GM23338 (cell line): ENCODE results near the gene KIF18A. TPM values are rescaled to one million over a fixed set of nuclear protein-coding genes. Genes with fewer than 3 reads are reported as not detected.

Experiments
- ATAC-seq: fragments of 200-7000 bp; cut with Tn5 transposase; 3 replicates; pipeline ENCODE4 v1.9.1; 2020
- DNase-seq: peaks from one replicate; pipeline ENCODE4 v3.0.0-alpha.2; 2015; ENCODE audit warnings: low spot score
- H2AFZ ChIP-seq: fragments of 200-600 bp; sonication (generic); 2 replicates; pipeline ENCODE4 v1.8.0; 2016; ENCODE audit warnings: antibody characterized with exemption, mild to moderate bottlenecking, moderate library complexity
- H3F3A ChIP-seq: fragments of 200-600 bp; sonication (generic); replicated peaks from 2 replicates; pipeline ENCODE4 v1.8.0; 2017; ENCODE audit warnings: antibody characterized with exemption, mixed run types, low read depth
- H3K27ac ChIP-seq: fragments of 200-600 bp; sonication (generic); 2 replicates; pipeline ENCODE4 v1.6.1; 2016; ENCODE audit warnings: low read depth
- H3K27me3 ChIP-seq: fragments of 200-600 bp; sonication (generic); 2 replicates; pipeline ENCODE4 v1.8.0; 2016; ENCODE audit warnings: mild to moderate bottlenecking, mixed run types, moderate library complexity; ENCODE audit not compliant: insufficient read depth
- H3K36me3 ChIP-seq: fragments of 200-600 bp; sonication (generic); 2 replicates; pipeline ENCODE4 v1.8.0; 2016; ENCODE audit warnings: mild to moderate bottlenecking; ENCODE audit not compliant: insufficient read depth
- H3K4me1 ChIP-seq: fragments of 200-600 bp; sonication (generic); 2 replicates; pipeline ENCODE4 v1.8.0; 2016; ENCODE audit warnings: mild to moderate bottlenecking, moderate library complexity; ENCODE audit not compliant: insufficient read depth
- H3K4me2 ChIP-seq: fragments of 200-600 bp; sonication (generic); 2 replicates; pipeline ENCODE4 v1.7.1; 2017; ENCODE audit warnings: mixed run types
- H3K4me3 ChIP-seq: fragments of 200-600 bp; sonication (generic); 2 replicates; pipeline ENCODE4 v1.6.1; 2016; ENCODE audit warnings: mixed run types
- H3K79me2 ChIP-seq: fragments of 200-600 bp; sonication (generic); replicated peaks from 2 replicates; pipeline ENCODE4 v1.8.0; 2017; ENCODE audit warnings: mild to moderate bottlenecking; ENCODE audit not compliant: insufficient read depth
- H3K9me2 ChIP-seq: fragments of 200-600 bp; sonication (generic); 2 replicates; pipeline ENCODE4 v1.8.0; 2017; ENCODE audit not compliant: insufficient read depth
- H4K20me1 ChIP-seq: fragments of 200-600 bp; sonication (generic); replicated peaks from 2 replicates; pipeline ENCODE4 v1.8.0; 2017; ENCODE audit warnings: mild to moderate bottlenecking; ENCODE audit not compliant: insufficient read depth
- H3K27ac Mint-ChIP-seq: 2 replicates; pipeline ENCODE4 v1.8.0; 2020; ENCODE audit warnings: inconsistent platforms, mild to moderate bottlenecking, moderate library complexity, mixed read lengths
- H3K27me3 Mint-ChIP-seq: 3 replicates; pipeline ENCODE4 v1.8.0; 2022; ENCODE audit warnings: low read depth, mild to moderate bottlenecking, moderate library complexity, mixed read lengths, inconsistent platforms; ENCODE audit not compliant: insufficient read depth, poor library complexity
- H3K36me3 Mint-ChIP-seq: 3 replicates; pipeline ENCODE4 v1.8.0; 2021; ENCODE audit warnings: low read depth, mild to moderate bottlenecking, inconsistent platforms, moderate library complexity, mixed read lengths
- H3K4me1 Mint-ChIP-seq: 3 replicates; pipeline ENCODE4 v1.8.0; 2020; ENCODE audit warnings: mild to moderate bottlenecking, inconsistent platforms, mixed read lengths
- H3K4me3 Mint-ChIP-seq: 3 replicates; pipeline ENCODE4 v1.8.0; 2021; ENCODE audit warnings: moderate library complexity, mild to moderate bottlenecking, inconsistent platforms, mixed read lengths
- H3K9me3 Mint-ChIP-seq: 3 replicates; pipeline ENCODE4 v1.8.0; 2020; ENCODE audit warnings: moderate library complexity, mild to moderate bottlenecking, inconsistent platforms, mixed read lengths
- CREB1 ChIP-seq: fragments of 250-450 bp; sonication (Bioruptor Pico); IDR thresholded peaks from 2 replicates; pipeline ENCODE4 v1.5.0; 2020; ENCODE audit warnings: low read depth, mild to moderate bottlenecking, moderate library complexity
- EZH2phosphoT487 ChIP-seq: fragments of 200-600 bp; sonication (generic); IDR thresholded peaks from one replicate; pipeline ENCODE4 v1.8.1; 2018; ENCODE audit warnings: antibody characterized with exemption; ENCODE audit not compliant: unreplicated experiment
- POLR2AphosphoS5 ChIP-seq: IDR thresholded peaks from 2 replicates; pipeline ENCODE4 v1.6.1; 2016; ENCODE audit warnings: antibody characterized with exemption, low read depth
- ZNF114 ChIP-seq: fragments of 250-450 bp; sonication (Bioruptor Pico); IDR thresholded peaks from 2 replicates; pipeline ENCODE4 v1.5.0; 2020; ENCODE audit warnings: mild to moderate bottlenecking, moderate library complexity
- ZNF331 ChIP-seq: fragments of 250-450 bp; sonication (Bioruptor Pico); IDR thresholded peaks from 2 replicates; pipeline ENCODE4 v1.5.0; 2020; ENCODE audit warnings: low read depth, mild to moderate bottlenecking, moderate library complexity
- long read RNA-seq: library from polyadenylated mRNA; unstranded; transcript quantifications from one replicate; pipeline ENCODE4 v2.0.0, GENCODE V29; 2020; ENCODE audit not compliant: unreplicated experiment
- polyA plus RNA-seq: library from polyadenylated mRNA; unstranded; fragments of >200 nt; fragmentation: Nextera tagmentation; extraction: Ambion mirVana; gene quantifications from 2 replicates; pipeline ENCODE4 v1.2.1, GENCODE V29; 2016
- total RNA-seq: library from RNA; depleted of rRNA; stranded (reverse); fragments of >200 nt; shearing (Covaris generic); gene quantifications from 2 replicates; pipeline ENCODE4 v1.2.3, GENCODE V29; 2014; rRNA removed
- TF ChIP-seq, protein P1 (sequence below): IDR thresholded peaks from one replicate; pipeline ENCODE4 v1.6.1; 2018; ENCODE audit warnings: antibody characterized with exemption; ENCODE audit not compliant: unreplicated experiment
- TF ChIP-seq, protein P2 (sequence below): IDR thresholded peaks from 2 replicates; pipeline ENCODE4 v1.6.1; 2016; ENCODE audit warnings: antibody characterized with exemption

KIF18A gene
- 25.9 and 26.5 TPM in 2 replicates for total RNA-seq
- 15.2 and 22.2 TPM in 2 replicates for polyA plus RNA-seq
- long read RNA-seq, partial matches to known transcripts, result 3 of 8 reads
- long read RNA-seq, other reads (novel, unspliced or antisense), result 1 of 8 reads

DNA sequence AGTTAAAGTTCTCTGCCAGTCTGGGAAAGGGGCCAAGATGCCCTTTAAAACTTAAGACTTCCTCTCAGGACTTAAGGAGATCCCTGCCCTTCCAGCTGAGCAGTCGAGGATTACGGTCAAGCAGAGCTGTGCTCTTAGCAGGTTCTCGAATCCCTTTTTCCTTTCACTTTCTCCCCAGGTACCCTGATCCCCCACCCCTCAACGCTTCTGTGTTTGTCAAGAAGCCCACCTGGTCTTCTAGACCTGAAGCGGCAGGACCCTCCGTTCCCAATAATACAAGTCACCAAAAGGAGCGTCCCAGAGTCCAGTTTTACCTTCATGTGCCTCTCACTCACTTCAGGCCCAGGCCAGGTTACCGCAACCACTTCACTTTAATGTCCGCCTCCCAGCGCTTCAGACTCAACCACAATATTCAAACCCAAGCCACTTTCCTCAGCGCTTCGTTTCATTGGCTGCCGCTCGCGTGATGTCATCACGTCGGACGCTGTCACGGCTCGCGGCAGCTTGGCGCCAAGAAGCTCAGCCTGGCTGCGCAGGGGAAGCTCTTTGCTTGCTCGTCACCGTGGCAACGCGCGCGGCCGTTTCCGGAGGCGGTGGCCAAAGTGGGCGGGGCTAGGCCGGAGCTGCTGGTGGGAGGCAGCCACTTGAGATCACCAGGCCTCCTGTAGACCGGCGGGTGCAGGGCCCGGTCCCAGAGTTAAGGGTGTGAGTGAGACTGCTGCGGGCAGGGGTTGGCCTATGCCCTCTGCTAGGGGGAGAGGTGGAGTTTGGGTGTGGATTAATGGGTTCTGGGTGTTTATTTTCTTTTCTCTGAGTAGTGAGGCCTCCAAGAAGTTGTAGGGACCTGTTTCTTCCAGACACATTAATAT lies at the start of gene KIF18A, which contains the start of gene METTL15:
TSS of gene KIF18A (minus strand) at position 407 of the 869 bp plus-strand sequence. CDS start 10,209 bp downstream, outside the sequence.
TSS of gene METTL15 (plus strand) at position 639 of the 869 bp plus-strand sequence. CDS start 4,947 bp downstream, outside the sequence.
- H3K79me2 ChIP-seq, result peaks cover 84% of the 10 kb centered on the region
- DNase-seq (peak; percentile 99), ATAC-seq (peak; percentile 93)
- peaks cover 5% of the 10 kb centered on the region for H3K4me1 ChIP-seq
- peak within 1 kb of the TSS; percentile 79 for H3K27ac ChIP-seq
- H3F3A ChIP-seq, result no peaks in the 10 kb centered on the region
- Mint-ChIP-seq H3K36me3 (no peaks in the 10 kb centered on the region), H3K4me1 (peaks cover 22% of the 10 kb centered on the region), H3K4me3 (peak within 1 kb of the TSS; percentile 99), H3K27me3 (peaks cover 14% of the 10 kb centered on the region), H3K9me3 (no peaks in the 10 kb centered on the region), H3K27ac (peak within 1 kb of the TSS; percentile 99)
- H3K27me3 ChIP-seq, result no peaks in the 10 kb centered on the region
- peak within 1 kb of the TSS; percentile 81 for H3K4me3 ChIP-seq
- H3K36me3 ChIP-seq, result no peaks in the 10 kb centered on the region
- H3K4me2 ChIP-seq, result peak within 1 kb of the TSS; percentile 83
- no peak for TF ChIP-seq ZNF114 (CRISPR knock-in tag)
- TF ChIP-seq ZNF331 (CRISPR knock-in tag), result no peak
- no peak for TF ChIP-seq EZH2phosphoT487
- TF ChIP-seq, protein P1, sequence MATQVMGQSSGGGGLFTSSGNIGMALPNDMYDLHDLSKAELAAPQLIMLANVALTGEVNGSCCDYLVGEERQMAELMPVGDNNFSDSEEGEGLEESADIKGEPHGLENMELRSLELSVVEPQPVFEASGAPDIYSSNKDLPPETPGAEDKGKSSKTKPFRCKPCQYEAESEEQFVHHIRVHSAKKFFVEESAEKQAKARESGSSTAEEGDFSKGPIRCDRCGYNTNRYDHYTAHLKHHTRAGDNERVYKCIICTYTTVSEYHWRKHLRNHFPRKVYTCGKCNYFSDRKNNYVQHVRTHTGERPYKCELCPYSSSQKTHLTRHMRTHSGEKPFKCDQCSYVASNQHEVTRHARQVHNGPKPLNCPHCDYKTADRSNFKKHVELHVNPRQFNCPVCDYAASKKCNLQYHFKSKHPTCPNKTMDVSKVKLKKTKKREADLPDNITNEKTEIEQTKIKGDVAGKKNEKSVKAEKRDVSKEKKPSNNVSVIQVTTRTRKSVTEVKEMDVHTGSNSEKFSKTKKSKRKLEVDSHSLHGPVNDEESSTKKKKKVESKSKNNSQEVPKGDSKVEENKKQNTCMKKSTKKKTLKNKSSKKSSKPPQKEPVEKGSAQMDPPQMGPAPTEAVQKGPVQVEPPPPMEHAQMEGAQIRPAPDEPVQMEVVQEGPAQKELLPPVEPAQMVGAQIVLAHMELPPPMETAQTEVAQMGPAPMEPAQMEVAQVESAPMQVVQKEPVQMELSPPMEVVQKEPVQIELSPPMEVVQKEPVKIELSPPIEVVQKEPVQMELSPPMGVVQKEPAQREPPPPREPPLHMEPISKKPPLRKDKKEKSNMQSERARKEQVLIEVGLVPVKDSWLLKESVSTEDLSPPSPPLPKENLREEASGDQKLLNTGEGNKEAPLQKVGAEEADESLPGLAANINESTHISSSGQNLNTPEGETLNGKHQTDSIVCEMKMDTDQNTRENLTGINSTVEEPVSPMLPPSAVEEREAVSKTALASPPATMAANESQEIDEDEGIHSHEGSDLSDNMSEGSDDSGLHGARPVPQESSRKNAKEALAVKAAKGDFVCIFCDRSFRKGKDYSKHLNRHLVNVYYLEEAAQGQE, result no peak
- peak; percentile 90 for TF ChIP-seq POLR2AphosphoS5
- TF ChIP-seq, protein P2, sequence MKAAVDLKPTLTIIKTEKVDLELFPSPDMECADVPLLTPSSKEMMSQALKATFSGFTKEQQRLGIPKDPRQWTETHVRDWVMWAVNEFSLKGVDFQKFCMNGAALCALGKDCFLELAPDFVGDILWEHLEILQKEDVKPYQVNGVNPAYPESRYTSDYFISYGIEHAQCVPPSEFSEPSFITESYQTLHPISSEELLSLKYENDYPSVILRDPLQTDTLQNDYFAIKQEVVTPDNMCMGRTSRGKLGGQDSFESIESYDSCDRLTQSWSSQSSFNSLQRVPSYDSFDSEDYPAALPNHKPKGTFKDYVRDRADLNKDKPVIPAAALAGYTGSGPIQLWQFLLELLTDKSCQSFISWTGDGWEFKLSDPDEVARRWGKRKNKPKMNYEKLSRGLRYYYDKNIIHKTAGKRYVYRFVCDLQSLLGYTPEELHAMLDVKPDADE, result peak; percentile 60
- TF ChIP-seq CREB1 (CRISPR knock-in tag), result peak; percentile 92
- H3K9me2 ChIP-seq, result no peaks in the 10 kb centered on the region
- peak within 1 kb of the TSS; percentile 34; the same call in 1 of the 2 replicates for H2AFZ ChIP-seq
- H4K20me1 ChIP-seq, result no peaks in the 10 kb centered on the region

DNA sequence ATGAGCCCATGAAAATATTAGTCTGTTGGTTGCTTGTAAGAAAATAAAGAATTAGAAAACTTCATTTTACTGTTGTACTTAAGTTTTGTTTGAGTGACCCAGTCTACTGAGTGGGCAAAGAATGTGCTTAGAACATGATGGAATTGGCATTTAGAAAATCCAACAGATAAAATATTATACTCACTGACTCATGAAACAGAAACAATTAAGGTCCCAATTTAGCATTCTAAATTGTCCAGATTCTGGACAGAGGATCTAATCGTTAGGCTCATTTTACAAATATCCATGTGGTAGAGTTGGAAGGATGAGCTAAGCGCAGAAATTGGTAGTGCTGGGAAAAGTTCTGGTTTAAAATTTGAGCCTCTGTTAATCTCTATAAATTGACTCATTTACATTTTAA lies 45.6 kb upstream of the KIF18A start:
- Mint-ChIP-seq H3K36me3 (peaks cover 16% of the 10 kb centered on the region), H3K9me3 (no peaks in the 10 kb centered on the region), H3K27ac (peak overlapping the region; percentile 58; the same call in 1 of the 2 replicates), H3K27me3 (no peaks in the 10 kb centered on the region), H3K4me3 (no peak overlapping the region), H3K4me1 (peaks cover 13% of the 10 kb centered on the region)
- Histone ChIP-seq H3K27ac (no peak overlapping the region), H3K4me1 (peaks cover 15% of the 10 kb centered on the region), H3F3A (no peaks in the 10 kb centered on the region), H3K36me3 (no peaks in the 10 kb centered on the region), H3K9me2 (no peaks in the 10 kb centered on the region), H3K79me2 (no peaks in the 10 kb centered on the region), H3K27me3 (no peaks in the 10 kb centered on the region), H3K4me3 (no peak overlapping the region), H2AFZ (no peak overlapping the region), H4K20me1 (no peaks in the 10 kb centered on the region), H3K4me2 (no peak overlapping the region)
- ATAC-seq, result no peak
- no peak for DNase-seq
- TF ChIP-seq, protein P1, result no peak
